ENCODE measurements around the gene DRD4.

DNA sequence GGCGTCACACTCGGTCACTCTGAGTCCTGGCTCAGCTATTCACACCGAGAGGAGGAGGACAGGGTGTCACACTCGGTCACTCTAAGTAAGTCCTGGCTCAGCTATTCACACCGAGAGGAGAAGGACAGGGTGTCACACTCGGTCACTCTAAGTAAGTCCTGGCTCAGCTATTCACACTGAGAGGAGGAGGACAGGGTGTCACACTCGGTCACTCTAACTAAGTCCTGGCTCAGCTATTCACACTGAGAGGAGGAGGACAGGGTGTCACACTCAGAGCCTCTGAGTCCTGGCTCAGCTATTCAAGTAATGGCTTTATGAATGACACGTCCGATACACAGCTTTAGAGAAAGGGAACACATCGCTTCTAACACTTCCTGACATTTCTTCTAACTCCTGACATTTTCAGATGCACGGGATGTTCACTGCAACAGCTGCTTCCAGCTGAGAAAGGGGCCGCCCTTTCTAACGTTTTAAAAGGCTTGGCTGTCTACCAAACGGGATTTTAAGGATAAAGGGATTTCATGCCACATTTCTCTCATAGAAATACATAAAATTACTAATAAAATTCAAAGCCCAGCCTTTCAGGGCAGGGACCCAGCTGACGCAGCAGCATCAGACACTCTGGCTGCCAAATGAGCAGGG lies 28.1 kb downstream of the DRD4 start:
- TF ChIP-seq CBFB (CRISPR knock-in tag; IDR thresholded peaks at IDR 0.05) (no peak), STAT5A (IDR thresholded peaks at IDR 0.05; ENCODE audit: borderline replicate concordance, low read length) (no peak), POLR2A (conservative IDR thresholded peaks at IDR 0.05) (no peak), SAP30 (IDR thresholded peaks at IDR 0.05; ENCODE audit: borderline replicate concordance, insufficient read depth, low read depth, low read length, poor library complexity, severe bottlenecking) (no peak), RFX1 (IDR thresholded peaks at IDR 0.05) (no peak), SREBF2 (CRISPR knock-in tag; IDR thresholded peaks at IDR 0.05) (no peak), ZNF41 (CRISPR knock-in tag; conservative IDR thresholded peaks at IDR 0.05) (no peak)
- TF ChIP-seq, protein P1, sequence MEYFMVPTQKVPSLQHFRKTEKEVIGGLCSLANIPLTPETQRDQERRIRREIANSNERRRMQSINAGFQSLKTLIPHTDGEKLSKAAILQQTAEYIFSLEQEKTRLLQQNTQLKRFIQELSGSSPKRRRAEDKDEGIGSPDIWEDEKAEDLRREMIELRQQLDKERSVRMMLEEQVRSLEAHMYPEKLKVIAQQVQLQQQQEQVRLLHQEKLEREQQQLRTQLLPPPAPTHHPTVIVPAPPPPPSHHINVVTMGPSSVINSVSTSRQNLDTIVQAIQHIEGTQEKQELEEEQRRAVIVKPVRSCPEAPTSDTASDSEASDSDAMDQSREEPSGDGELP (CRISPR knock-in tag; IDR thresholded peaks at IDR 0.05; ENCODE audit: borderline replicate concordance) = no peak
- TF ChIP-seq, protein P2, sequence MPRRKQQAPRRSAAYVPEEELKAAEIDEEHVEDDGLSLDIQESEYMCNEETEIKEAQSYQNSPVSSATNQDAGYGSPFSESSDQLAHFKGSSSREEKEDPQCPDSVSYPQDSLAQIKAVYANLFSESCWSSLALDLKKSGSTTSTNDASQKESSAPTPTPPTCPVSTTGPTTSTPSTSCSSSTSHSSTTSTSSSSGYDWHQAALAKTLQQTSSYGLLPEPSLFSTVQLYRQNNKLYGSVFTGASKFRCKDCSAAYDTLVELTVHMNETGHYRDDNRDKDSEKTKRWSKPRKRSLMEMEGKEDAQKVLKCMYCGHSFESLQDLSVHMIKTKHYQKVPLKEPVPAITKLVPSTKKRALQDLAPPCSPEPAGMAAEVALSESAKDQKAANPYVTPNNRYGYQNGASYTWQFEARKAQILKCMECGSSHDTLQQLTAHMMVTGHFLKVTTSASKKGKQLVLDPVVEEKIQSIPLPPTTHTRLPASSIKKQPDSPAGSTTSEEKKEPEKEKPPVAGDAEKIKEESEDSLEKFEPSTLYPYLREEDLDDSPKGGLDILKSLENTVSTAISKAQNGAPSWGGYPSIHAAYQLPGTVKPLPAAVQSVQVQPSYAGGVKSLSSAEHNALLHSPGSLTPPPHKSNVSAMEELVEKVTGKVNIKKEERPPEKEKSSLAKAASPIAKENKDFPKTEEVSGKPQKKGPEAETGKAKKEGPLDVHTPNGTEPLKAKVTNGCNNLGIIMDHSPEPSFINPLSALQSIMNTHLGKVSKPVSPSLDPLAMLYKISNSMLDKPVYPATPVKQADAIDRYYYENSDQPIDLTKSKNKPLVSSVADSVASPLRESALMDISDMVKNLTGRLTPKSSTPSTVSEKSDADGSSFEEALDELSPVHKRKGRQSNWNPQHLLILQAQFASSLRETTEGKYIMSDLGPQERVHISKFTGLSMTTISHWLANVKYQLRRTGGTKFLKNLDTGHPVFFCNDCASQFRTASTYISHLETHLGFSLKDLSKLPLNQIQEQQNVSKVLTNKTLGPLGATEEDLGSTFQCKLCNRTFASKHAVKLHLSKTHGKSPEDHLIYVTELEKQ (CRISPR knock-in tag; IDR thresholded peaks at IDR 0.05) = no peak
- TF ChIP-seq, protein P3, sequence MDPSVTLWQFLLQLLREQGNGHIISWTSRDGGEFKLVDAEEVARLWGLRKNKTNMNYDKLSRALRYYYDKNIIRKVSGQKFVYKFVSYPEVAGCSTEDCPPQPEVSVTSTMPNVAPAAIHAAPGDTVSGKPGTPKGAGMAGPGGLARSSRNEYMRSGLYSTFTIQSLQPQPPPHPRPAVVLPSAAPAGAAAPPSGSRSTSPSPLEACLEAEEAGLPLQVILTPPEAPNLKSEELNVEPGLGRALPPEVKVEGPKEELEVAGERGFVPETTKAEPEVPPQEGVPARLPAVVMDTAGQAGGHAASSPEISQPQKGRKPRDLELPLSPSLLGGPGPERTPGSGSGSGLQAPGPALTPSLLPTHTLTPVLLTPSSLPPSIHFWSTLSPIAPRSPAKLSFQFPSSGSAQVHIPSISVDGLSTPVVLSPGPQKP (CRISPR knock-in tag; IDR thresholded peaks at IDR 0.05) = no peak
